HG03378 (cell line): ENCODE measurements around the gene PLEKHM3.

Source experiments
- ATAC-seq: cut with Tn5 transposase; IDR thresholded peaks from one replicate; pipeline ENCODE4 v1.9.1; 2021; ENCODE audit warnings: mild to moderate bottlenecking, moderate library complexity; ENCODE audit not compliant: unreplicated experiment

Gene PLEKHM3

GRCh38 chr2:207995887-207996286, 29.4 kb downstream of the PLEKHM3 start:
- no peak for ATAC-seq

DNA sequence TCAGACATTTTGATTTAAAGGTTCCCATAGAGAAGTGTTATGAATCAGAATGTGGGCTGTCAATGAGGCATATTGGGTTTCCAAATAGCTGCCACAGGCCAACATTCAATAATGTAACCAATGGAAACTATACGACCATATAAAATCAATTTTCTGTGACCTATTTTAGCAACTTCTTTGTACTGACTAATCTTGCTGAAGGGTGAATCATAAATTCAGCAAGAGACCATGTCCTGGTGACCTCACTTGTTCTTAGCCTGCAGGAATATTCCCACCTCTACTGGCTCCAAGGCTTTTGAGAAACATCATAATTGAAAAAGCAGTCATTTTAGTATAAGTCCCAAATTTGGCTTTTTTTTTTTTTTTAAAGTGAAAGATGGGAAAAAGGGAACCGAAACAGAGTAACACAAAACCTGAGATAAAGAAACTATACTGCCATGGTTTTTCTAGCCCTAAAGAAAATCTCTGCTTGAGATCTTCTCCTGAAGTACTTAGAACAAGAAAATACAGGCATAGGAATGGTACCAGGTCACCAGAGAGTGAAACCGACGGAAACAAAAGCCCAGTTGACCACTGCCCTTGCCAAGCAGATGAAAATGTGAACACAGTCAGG, 32.1 kb downstream of the PLEKHM3 start:
- ATAC-seq, result no peak

DNA sequence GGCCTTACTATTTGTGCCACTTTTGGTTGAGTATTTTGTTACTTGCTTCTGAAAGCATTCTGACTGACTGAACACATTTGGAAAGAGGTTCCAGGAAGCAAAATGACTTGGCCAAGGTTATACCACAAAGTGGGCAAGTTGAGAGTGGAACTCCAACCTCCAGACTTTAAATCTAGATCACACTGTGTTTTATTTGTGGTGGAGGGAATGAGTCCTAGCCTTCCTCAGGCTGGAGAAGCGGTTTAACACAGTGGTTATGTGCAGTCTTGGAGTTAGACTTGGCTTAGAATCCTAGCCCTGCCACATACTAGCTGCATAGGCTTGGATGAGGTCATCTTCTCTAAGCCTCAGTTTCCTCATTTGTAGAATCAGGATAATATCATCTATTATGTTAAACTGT, 33.4 kb downstream of the PLEKHM3 start:
- no peak for ATAC-seq

DNA sequence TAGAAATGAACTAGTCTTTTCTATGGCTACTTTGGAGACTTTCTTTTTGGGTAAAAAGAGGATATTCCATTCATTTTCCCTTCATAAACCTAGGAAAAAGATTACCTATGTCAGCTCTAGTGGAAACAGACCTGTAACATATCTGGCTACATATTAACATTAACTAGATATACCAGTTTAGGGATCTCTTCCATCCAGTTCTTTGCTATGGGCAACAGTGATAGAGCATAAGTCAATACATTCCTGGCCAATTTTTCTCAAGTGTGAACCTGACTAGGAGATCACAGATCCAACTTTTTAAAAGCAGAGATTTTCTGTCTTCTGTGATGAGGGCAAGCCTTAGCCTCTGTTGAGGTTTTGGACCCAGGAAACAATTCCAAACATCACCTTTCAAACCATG, 34.5 kb downstream of the PLEKHM3 start:
- ATAC-seq, result no peak

- no peak for ATAC-seq
These were observed 36.4 kb downstream of the PLEKHM3 start for GRCh38 chr2:207988975-207989374.

DNA sequence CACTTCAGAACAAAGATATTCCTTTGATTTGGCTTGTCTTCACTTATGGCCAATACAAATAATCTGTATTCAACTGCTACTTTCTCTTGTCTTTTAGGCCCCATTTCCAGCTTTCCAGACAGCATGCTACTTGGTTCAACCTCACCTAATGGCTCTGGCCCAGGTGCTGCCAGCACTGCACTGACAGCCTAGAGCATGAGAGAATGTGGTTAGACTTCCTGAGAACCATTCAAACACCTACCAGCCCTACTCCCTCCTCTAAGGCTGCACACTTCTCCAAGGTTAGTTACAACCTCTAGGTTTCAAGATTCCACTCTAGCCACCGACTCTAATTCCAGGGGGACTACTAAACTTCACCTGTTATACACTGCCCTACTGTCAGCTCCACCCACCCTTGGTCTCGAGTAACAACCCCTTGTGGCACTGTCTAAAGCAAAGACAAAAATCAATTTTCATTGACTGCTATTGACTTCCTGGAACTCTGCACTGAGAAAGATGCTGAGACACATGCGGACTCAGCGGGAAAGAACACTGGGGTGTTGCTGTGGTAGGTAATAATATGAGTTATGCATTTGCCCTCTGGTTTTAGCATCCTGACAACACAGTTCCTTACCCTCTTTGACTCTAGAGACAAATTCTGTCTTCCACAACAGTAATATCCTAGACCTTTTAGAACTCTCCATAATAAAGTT, 38.2 kb downstream of the PLEKHM3 start:
- no peak for ATAC-seq

DNA sequence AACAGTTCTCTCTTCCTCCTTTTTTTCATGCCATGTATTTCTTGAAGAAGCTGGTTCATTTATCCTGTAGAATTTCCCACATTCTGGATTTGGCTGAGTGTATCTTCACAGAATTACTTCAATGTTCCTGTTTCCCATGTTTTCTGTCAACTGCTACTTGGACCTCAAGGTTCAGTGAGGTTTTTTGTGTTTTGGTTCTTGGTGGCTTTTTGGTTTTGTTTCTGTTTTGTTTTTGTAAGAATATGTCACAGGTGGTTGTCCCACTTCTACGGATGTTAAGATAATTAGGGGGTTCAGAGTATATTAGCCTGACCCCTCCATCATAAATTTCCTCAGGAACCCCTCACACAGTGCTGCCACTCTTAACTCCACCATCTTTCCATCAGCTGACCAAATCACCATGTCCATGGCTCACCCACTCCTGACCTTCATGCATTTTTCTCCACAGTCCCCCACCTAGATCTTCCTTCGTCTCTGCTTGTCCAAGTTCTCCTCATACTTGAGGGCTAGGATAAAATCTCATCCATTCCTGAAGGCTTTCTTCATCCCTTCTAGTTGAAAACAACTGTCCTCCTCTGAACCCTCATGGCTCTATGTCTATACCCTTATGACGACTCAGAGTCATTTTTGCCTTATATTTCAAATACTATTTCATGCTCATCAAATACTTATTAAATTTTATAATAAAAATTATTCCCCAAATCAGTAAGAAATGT, 40.4 kb downstream of the PLEKHM3 start:
- no peak for ATAC-seq

- ATAC-seq, result peak; percentile 83
These were observed 41.7 kb downstream of the PLEKHM3 start for GRCh38 chr2:207983641-207984042.

DNA sequence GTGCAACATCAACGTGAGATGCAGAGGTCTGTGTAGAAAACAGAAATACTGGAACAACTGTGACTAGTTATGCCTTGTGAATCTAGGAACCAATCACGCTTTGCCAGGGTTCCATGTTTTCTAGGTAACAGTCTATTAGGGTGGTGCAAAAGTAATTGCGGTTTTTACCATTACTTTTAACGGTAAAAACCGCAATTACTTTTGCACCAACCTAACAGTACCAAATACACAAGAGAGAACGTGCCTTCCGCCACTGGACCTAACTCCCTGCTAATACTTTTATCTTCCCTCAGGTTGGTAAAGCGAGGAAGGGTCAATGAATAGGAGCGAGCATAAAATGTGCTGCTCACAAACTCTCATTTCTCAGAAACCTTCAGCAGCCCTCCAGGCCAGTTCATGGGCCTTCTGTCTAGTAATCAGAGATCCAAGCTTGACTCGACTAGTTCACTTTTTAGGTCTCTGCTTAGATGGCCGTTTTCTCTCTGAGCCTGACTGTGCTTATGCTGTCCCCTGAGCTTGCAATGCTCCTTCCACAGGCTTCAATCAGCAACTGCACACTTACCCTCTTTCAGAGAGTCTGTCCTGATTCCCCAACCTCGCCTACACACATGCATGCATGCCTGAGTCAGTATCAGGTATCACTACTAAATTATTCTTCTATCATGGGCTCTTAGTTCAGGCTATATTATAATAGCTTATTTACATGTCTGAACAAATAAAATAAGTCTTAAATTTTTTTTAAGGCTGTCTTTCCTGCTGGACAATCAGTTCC, 47.0 kb downstream of the PLEKHM3 start:
- no peak for ATAC-seq

DNA sequence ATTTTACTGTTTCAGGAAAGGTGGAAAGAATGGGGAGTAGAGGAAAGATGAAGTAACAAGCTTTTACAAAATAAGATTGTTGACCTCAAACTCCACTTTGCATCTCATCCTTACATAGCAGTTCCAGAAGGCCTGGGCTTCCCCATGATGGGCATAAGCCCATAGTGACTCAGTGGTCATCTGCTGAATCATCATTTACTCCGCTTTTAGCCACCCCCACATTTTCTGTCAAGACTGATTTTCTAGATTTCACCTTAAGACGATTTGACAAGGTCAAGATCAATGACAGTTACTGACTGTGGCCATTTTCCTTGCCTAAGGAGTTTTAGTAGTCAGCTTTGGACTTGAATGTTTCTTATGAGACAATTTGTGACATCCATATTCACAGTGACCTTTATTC, 49.4 kb downstream of the PLEKHM3 start:
- no peak for ATAC-seq

DNA sequence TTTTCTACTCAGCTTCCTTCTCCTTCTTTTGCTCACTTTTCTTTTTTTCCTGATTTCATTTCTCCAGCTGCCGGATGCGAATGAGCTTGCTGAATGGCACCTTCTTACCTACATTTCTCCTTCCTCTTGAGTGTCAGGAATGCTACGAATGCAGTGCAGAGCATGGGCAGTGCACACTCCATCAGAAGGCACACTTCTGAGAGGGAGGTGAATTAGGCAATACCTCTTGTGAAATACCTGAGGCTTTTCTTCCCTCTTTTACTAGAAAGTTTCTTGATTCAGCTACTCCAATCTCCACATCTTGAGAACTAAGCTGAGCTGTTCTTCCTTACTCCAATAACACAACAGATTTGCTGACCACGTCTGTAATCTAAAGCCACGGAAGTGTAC, 51.1 kb downstream of the PLEKHM3 start:
- ATAC-seq, result no peak

DNA sequence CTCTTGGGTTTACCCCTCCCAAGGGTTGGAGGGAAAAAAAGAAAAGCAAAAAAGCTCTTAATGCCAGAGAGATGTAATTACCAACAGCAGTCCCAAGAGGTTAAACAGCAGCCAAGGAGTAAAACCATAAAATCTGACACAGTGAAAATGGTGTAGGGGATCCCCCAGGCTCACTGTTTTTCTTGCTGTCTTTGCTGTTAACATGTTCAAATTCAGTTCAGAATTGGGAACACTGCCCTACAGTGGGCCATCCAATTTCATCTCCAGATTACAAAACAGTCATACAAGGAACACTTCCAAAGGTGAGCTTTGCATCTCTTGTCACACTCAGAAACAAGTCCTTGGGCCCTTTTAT, 54.5 kb downstream of the PLEKHM3 start:
- no peak for ATAC-seq

DNA sequence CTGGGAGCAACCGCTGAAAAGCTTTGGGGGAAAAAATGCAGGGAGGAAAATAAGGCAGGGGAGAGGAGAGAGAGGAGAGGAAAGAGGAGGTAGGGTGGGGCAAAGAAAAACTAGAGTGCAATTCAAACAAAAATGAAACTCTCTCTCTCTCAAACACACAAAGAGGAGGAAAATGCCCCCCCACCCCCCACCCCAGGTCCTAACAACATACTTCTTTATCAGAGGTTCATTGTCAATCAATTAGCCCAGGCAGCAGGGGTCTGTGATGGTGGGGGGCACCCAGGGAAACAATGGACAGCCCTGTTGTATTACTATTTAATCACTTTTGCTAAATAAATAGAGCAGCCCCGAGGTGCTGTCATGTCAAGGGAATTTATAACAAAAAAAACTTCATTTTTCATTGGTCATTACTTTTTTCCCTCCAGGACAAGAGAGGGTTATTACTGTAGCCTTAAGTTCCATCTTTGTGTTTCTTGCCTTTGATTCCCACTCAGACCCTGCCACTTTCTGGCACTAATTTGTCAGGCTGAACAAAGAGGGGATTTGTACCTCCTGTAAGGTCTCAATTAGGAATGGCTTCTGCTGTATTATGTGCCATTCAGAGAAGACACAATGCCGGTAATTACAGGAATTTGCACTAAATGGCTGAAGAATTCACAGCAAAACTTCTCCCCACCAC, 55.0 kb downstream of the PLEKHM3 start:
- ATAC-seq, result no peak

DNA sequence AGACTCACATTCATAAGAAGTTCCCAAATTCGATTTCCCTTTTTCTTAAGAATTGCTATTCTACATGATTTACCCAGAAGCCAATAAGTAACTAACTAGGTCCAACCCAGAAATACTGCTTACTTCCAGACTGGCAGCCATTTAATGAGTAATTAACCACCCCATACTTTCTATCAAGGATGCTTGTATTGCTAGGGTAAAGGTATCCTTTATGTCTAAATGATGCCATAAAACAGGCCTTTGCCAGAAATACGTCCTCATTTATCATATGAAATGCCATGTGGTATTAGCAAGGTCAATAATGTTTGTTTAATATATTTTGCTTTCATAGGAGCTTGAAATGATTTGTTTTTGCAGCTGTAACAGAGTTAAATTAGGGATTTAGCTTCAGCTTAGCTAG, 56.1 kb downstream of the PLEKHM3 start:
- ATAC-seq, result no peak

DNA sequence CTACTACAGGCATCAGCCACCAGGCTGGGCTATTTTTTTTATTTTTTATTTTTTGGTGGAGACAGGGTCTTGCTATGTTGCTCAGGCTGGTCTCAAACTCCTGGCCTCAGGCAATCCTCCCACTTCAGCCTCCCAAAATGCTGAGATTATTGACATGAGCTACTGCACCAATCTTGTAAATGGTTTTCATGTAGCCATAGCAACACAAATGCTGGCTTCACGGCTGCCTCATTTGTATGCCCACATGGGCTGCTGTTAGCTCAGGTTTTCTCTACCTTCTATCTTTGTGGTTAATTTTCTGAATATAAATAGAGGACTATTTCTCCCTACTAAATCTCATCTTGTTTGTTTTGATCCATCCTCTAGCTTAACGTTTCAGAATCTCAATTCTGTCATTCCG, 58.2 kb downstream of the PLEKHM3 start:
- ATAC-seq, result no peak

DNA sequence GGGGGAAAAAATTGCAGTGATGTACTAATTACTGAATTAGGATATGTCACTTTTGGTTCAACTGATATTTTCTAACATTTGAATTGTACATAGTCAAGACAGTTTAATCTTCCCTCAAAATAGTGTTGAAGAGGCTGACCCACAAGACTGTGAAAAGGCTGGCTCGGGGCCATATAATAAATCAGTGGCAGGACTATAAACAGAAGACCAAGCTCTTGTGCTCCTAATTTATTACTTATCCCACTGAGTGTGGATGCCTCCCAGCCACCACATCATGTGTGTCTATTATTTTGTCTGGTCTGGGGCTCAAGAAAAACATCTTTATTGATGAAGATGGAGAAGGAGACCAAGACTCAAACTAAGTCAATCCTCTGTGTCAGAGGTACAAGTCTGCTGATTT, 64.4 kb downstream of the PLEKHM3 start:
- no peak for ATAC-seq

DNA sequence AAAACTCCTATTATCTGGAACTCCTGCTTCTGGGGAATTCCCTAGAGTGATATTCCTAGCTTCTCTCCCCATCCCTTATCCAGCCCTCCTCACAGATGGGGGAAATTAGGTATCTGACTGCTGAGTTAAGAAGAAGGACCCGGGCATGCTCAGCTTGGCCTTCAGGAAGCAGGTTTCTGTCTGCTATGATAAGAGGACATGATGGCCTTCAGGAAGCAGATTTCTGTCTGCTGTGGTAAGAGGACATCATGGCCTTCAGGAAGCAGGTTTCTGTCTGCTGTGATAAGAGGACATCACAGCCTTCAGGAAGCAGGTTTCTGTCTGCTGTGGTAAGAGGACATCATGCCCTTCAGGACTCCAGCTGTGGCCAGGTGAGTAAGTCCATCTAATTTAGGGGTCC, 65.2 kb downstream of the PLEKHM3 start:
- no peak for ATAC-seq

DNA sequence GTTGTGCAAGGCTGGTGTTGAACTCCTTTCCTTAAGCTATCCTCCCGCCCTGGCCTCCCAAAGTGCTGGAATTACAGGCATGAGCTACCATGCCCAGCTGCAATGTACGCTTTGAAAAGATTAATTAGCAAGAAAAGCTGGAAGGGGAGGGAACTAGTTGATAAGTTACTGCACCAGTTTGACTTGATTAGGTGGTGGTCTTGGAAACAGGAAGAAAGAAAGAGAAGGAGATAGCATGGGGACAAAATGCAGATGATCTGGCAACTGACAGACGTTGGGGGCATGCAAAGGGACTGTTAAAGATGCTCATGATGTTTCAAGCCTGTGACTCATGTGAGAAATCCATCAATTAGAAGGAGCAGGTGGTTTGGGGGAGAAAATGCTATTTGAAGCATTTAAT, 68.6 kb downstream of the PLEKHM3 start:
- no peak for ATAC-seq

- no peak for ATAC-seq
These were observed 69.9 kb downstream of the PLEKHM3 start for GRCh38 chr2:207955456-207955855.

DNA sequence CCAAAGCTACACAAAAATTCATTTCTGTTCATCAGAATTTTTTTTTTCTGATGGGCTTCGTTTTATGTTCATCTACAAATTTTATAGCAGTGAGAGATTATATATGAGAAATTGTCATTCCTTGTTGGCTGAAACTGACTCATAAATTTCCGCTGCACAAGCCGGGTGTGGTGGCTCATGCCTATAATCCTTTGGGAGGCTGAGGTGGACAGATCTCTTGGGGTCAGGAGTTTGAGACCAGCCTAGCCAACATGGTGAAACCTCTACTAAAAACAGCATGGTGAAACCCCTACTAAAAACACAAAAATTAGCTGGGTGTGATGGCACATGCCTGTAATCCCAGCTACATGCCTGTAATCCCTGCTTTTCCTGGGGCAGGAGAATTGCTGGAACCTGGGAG, 72.0 kb downstream of the PLEKHM3 start:
- ATAC-seq, result no peak
